ENCODE data around the gene RAET1E. TPM values are rescaled to one million over a fixed set of nuclear protein-coding genes. Genes with fewer than 3 reads are reported as not detected.

Gene RAET1E
- polyA plus RNA-seq, 5 donors: 0.24 to 0.61 (median 0.42) TPM

GRCh38 chr6:149891259-149891658, 6.7 kb downstream of the RAET1E start:
- no peak for DNase-seq

DNA sequence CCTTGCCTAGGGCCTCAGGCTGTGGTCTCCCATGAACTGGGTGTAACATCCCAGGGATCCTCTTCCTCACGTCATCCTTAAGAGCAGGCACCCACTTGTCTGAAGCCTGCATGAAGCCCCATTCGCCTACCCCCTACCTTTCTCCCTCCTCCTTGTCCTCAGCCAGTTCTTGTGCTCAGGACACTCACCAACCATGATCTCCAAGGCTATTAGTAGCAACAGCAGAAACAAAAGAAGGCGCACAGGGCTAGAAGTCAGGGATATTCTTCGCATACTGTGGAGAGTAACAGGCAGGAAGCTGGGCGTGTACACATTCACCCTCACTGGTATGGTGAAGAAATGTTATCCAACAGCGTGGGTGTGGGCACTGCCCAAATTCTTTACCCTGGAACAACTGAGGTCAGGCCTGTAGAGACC, 7.3 kb downstream of the RAET1E start:
- no peak for DNase-seq

- DNase-seq: no peak
Measured at GRCh38 chr6:149889326-149889725, 8.6 kb downstream of the RAET1E start.

DNA sequence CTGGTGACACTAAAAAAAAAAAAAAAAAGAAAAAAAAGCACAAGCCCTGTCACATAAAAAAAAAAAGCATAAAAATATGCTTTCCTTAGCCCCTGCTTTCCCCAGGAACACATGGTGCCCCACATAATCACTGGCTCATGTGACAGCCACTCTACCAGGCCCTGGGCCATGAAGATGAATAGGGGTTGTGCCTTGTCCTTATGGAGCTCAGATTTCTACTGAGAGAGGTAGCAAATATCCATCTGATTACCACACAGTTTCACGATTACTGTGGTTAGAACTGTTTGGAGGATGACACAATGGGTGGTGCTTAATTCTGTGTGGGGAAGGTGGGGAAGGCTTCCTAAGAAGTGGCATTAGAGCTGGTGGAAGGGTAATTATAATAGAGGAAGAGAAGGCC, 9.3 kb downstream of the RAET1E start:
- no peak for DNase-seq

DNA sequence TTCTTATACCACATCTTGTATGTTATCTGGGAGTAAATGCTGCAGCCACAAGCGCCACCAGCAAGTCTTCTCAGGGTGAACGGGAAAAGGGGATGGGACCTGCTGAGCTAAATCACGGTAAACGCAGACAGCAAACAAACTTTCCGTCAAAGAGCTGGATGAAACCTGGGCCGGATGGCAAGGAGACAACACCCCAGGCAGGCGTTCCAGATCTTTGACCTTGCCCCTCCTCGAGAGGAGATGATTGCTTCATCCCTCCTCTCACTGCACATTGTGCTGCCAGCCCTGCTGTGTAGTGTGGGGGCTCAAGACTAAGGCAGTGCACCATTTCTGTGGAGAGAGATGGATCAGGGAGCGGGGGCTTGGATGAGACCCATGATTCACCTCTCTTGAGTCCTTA, 9.8 kb downstream of the RAET1E start:
- no peak for DNase-seq

GRCh38 chr6:149887343-149887742, 10.6 kb downstream of the RAET1E start:
- no peak for DNase-seq

GRCh38 chr6:149885888-149886287, 12.0 kb downstream of the RAET1E start:
- DNase-seq: no peak

- DNase-seq: no peak
Measured at GRCh38 chr6:149884617-149885016, 13.3 kb downstream of the RAET1E start.

GRCh38 chr6:149884215-149884614, 13.7 kb downstream of the RAET1E start:
- DNase-seq: peak; percentile 29 to 45

DNA sequence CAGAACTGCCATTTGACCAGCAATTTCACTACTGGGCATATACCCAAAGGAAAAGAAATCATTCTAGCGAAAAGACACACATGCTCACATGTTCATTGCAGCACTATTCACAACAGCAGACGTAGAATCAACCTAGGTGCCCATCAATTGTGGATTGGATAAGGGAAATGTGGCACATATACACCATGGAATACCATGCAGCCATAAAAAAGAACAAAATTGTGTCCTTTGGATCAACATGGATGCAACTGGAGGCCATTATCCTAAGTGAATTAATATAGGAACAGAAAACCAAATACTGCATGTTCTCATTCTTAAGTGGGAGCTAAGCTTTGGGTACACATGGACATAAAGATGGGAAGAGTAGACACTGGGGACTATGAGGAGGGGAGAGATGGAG, 16.1 kb downstream of the RAET1E start:
- no peak for DNase-seq

- no peak for DNase-seq
Measured at GRCh38 chr6:149881066-149881766, 16.7 kb downstream of the RAET1E start.

- no peak for DNase-seq
Measured at GRCh38 chr6:149877659-149878058, 20.3 kb downstream of the RAET1E start.

DNA sequence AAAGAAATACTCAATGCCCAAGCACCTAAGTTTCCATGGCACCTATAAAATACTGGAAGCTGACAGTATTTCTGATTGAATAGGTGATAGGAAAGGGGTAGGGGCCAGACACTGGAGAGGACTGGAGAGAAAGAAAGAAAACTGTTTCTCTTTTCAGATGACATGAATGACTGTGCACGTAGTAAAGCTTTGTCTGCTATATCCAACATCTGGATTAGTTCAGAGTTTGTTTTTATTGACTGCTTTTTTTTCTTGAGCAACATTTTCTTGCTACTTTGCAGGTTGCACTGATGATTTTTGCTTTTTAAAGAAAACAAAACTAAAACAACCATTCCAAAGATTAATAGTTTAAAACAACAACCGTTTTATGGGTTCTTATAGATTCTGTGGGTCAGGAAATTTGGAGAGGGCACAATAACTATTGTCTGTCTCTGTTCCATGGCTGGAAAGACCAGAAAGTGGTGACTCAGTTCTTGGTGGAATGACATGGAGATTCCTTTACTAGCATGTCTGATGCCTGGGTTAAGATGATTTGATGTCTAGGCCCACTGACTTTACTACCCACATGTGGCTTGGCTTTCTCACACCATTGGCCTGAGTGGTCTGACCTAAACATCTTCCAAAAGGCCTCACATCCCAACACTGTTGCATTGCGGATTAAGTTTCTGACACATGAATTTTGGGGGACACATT, 21.5 kb downstream of the RAET1E start:
- no peak for DNase-seq

DNA sequence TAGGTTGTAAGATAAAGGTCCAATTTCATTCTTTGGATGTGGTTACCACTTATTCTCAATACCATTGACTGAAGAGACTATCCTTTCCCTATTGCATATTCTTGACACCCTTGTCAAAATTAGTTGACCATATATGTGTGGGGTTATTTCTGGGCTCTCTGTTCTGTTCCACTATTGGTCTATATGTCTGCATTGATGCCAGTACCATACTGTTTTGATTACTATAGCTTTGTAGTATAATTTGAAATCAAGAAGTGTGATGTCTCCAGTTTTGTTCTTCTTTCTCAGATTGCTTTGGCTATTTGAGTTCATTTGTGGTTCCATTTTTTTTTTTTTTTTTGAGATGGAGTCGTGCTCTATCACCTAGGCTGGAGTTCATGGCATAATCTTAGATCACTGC, 25.7 kb downstream of the RAET1E start:
- DNase-seq: no peak

- no peak for DNase-seq
Measured at GRCh38 chr6:149871182-149871581, 26.7 kb downstream of the RAET1E start.

DNA sequence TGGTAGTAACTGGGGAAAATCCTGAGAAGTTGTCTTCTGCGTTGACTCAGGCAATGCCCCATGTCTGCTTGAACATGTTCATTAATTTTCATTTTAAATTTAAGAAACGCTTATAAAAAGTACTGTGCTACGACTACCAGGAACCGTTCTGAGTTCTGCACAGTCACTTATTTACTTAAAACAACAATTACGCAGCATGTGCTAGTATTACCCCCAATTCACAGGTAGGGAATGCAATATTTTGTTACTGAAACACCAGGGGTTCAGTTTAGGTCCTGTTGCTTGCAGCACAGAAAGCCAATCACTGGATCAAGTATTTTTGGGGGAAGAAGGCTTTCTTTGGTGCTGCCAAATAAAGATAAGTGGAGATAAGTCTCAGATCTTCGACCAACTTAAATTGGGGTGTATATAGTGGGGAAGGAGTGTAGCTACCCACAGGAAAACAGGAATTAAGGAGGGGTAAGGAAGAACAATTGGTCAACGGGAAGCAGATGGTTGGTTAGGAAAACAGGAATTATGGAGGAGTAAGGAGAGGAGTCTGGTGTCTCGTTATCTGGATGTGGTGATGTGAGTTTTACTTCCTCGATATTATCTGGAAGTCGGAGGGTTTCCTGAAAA, 28.5 kb downstream of the RAET1E start:
- DNase-seq: no peak

- DNase-seq: no peak
Measured at GRCh38 chr6:149867876-149868640, 29.9 kb downstream of the RAET1E start.

GRCh38 chr6:149864578-149865535, 33.1 kb downstream of the RAET1E start:
- no peak for DNase-seq

DNA sequence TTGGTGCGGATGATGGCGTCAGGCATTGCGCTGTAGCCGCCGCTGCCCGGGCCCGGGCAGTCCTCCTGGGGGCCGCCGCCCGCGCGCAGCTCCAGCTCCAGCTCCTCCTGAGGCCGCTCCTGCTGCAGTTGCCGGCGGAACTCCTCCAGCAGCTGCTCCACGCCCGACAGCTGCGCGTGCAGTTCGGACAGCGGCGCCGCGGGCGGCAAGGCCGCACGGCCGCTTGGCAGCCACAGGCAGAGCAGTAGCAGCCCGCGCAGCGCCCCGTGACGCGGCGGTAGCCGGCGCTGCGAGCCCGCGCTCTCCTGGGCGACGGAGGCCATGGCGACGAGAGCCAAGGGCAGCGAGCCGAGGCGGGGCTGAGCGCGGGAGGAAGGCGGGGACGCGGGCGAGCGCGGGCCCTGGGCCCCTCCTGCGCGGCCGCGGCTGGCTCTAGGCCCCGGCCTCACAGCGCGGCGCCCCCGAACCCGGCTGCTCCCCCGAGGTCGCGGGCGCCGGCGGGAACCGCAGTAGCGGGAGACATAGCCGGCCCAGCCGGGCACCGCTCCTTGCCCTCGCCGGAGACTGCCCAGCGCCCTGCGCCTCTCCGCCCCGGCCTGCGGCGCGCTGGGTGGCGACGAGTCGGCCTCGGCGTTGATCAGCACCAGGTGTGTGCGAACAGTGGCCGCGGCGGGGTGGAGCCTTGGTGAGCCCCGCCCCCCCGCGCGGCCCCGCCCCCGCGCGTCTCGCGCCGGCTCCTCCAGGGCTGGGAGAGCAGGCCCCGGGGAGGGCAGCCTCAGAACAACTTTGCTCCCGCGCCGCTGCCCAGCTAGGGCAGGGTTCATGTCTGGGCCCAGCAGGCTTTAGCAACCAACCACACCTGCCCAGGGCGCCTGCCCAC, 34.0 kb downstream of the RAET1E start, which contains the start of gene LRP11:
Gene LRP11, minus strand, starts transcription at position 662 of the 880 bp plus-strand sequence. Its CDS starts 339 bp downstream, at position 323.
- peak in 1 of 2 donors; percentile 78 for DNase-seq

Data from right lung (tissue), 5 donors.